GM18499 (cell line): Measurements from ENCODE around the gene CFAP161.

Source experiments
- ATAC-seq: cut with Tn5 transposase; IDR thresholded peaks from one replicate; pipeline ENCODE4 v1.9.1; 2021; ENCODE audit warnings: moderate number of reproducible peaks; ENCODE audit not compliant: insufficient read depth, unreplicated experiment

Gene CFAP161

GRCh38 chr15:81133782-81134461, at the start of gene CFAP161:
TSS of gene CFAP161 (plus strand) at chr15:81134270. CDS start at chr15:81134330, 60 bp downstream.
- no peak for ATAC-seq

GRCh38 chr15:81084716-81085115, 49.4 kb upstream of the CFAP161 start:
- no peak for ATAC-seq

DNA sequence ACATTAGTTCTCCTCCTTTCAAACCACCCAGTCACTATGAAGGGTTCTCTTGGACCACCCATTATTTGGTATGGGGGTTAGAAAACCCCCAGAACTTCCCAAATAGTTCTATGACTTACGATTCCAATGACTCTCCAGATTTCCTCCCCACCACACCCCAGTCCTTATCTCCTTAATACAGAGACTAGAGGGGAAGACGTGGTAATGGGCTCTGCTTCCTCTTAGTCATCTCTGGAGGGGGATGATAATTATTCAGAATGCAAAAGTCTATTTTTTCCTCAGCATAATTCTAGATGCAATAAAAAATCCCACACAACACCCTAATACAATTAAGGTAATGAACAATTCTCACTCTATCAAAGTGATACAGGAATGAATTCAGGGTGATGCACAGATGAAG, 48.9 kb upstream of the CFAP161 start:
- ATAC-seq = no peak

DNA sequence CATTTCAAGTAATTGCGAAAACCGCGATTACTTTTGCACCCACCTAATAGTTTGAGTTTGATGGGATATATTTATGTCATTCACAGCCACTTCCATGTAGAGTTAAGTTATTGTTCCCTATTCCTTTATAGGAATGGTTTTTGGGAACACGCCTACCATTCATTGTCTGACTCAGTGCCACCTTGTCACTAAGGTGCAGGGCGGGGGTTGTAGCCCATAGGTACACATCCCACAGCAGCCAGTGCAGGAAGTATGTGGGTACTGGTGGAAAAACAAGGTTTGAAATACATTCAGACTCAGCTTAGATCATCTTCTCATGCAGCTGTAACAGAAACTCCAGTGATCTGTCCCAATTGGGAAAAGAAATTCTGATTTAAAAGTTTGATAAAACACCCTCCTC, 48.2 kb upstream of the CFAP161 start:
- no peak for ATAC-seq

- no peak for ATAC-seq
These were observed 47.0 kb upstream of the CFAP161 start for GRCh38 chr15:81087066-81087465.

DNA sequence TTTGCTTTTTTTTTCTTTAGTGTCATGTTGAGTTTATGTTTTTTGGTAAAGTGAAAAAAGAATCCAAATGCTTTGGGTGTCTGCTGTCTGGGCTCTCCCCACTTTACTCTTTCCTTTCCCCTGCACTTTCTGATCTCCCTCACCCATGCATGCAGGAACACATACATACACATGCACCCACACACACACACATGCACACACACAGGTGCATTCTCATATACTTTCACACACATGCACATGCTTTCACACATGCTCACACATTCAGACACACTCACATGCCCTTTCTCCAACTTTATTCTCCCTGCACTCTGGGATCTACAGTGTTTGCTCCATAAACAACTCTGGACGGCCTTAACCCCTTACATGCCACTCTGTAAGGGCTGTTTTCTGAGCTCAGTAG, 46.4 kb upstream of the CFAP161 start:
- no peak for ATAC-seq

DNA sequence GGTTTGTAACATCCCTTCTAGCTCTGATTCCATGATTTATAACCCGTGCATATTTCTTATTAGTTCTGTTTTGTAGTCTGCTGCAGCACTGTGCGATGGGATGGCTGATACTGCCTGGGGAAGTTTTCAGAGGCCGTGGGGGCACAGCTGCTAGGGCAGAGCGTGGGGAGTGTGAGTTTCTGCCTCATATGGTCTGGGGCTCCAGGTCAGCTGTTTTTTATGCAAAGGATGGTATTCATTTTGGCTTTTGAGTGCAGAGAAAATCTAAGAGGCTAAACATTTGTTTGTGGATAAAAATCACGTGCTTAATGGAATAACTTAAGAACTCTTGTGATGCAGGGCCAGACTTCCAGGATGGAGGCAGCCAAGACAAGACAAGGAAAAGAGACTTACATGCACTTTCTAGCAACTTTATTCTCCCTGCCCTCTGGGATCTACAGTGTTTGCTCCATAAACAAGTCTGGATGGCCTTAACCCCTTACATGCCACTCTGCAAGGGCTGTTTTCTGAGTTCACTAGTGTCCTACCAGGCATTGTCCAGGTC, 45.5 kb upstream of the CFAP161 start:
- no peak for ATAC-seq

GRCh38 chr15:81091889-81092558, 42.0 kb upstream of the CFAP161 start:
- ATAC-seq = no peak

DNA sequence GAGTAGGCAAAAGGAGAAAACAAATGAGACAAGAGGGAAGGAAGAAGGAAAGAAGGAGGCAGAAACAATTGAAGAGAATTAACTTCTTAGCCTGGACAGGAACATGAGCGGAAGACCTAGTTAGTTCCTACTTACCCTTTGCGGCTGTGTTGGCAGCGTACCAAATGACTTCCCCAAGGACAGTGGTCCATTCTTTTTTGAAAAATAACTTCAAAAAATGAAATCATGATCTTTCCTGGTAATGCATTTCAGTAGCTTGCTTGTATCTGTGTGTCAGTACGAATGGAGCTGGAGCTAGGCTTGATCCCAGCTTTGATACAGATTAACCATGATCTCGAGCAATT, 41.5 kb upstream of the CFAP161 start:
- ATAC-seq = no peak

DNA sequence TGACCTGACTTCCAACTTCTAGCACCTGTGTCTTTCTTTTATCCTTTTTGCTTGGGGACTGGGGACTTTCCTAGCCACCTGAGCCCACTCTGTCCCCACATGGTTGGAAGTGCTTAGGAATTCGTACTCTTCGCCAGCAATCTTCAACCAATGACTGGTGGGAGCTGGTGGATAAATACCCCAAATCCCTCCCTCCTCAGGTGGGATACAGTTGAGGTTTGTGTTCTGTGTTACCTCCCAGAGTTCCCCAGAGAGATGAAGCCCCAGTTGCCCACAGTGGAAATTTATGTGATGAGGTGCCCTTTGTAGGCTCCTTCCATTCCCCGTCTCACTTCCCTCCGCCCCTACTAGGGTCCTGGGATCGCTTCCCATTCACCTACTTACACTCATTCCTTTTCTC, 40.1 kb upstream of the CFAP161 start:
- no peak for ATAC-seq

DNA sequence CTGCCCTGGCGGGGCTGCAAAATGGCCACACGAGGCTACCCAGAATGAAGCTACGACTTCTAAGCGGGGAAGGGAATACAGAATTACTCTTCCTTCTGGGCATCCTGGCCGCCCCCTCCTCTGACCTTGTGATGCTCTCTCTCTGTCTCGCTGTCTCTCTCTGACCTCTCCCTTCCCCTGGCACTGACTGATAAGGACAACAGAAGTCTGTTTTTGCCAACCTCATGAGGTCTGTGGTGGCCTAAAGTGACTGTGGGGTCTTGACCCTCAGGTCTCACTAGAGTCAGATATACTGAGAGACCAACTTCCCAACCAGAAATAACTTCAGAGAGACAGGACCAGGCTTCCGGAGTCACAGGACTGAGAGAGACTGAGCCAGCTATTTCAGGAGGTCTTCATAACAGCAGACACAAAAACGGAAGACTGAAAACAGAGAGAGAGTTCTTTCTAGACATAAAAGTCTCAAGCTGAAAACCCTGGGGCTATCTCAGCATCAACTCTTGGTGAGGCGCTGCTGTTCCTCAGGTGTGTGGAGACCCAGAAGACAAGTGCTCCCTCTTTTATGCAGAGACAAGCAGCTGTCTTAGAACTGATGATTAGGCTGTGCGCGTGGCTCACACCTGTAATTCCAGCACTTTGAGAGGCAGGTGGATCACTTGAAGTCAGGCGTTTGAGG, 38.2 kb upstream of the CFAP161 start:
- no peak for ATAC-seq

DNA sequence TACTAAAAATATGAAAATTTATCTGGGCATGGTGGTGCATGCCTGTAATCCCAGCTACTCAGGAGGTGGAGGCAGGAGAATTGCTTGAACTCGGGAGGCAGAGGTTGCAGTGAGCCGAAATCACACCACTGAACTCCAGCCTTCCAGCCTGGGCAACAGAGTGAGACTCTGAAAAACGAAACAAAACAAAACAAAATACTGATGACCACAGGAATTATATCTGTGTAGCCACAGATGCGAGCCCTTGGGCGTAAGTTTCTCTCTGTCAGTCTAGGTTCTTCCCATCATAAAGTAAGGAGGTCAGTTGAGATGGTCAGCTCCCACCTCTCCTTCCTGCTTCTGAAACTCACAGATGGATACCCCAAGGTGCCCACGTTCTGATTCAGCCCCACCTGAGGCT, 37.7 kb upstream of the CFAP161 start:
- ATAC-seq = no peak

DNA sequence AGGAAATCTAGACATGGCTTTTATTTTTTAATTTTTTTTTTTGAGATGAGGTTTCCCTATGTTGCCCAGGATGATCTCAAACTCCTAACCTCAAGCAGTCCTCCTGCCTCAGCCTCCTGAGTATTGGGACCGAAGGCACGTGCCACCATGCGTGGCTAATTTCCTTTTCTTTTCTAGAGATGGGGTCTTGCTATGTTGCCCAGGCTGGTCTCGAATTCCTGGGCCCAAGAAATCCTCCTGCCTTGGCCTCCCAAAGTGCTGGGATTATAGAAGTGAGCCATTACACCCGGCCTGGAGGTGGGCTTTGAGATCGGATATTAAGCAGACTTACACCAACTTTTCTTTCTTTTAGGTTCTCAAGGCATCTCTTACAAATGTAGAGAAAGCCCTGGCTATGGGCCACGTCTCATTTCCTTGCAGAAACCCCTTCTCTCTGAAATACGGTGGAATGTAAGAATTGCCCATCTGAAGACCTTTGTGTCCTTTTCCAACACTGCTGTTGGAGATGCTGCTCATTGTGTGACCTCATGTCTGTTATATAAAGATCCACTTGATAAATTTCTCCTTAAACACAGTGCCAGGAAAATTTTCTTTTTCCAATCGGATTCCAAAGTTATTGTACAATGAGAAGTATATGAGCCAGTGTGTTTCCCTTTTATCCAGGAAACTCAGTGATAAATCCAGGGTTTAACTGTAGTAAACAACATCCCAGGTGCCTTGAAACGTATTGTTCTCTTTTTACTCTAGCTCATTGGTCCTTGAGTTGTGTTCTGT, 36.8 kb upstream of the CFAP161 start:
- ATAC-seq = no peak

DNA sequence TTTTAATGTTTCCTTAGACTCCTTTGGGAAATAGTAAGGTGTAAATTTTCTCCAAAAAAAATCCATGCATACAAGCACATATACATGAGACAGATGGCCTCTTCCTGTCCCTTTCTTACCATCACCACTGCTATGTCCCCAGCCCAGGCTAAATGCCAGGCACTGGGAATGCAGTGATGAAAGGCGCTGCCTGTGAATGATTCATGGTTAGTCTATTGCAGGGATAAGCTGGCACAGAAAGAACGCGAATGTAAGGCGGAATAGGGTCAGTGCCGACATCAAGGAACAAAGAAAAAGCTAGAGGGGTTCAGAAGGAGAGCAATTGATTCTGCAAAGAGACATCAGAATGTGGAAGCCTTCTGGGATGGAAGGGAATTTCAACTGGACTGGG, 36.2 kb upstream of the CFAP161 start:
- ATAC-seq = no peak

DNA sequence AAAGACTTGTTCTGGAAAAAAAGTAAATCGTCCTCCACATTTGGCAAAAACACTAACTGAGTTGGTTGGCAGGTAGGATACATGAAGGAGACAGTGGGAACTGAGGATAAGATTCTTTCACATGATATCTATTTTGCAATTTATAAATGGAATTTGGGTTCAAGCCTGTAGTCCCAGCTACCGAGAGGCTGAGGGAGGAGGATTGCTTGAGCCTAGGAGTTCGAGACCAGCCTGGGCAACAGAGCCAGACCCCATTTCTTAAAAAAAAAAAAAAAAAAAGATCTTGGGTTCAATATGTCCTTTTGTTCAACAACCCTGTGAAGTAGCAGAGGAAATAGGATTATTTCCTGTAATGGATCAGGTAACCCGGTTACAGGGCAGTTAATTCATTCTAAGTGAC, 35.7 kb upstream of the CFAP161 start:
- no peak for ATAC-seq

DNA sequence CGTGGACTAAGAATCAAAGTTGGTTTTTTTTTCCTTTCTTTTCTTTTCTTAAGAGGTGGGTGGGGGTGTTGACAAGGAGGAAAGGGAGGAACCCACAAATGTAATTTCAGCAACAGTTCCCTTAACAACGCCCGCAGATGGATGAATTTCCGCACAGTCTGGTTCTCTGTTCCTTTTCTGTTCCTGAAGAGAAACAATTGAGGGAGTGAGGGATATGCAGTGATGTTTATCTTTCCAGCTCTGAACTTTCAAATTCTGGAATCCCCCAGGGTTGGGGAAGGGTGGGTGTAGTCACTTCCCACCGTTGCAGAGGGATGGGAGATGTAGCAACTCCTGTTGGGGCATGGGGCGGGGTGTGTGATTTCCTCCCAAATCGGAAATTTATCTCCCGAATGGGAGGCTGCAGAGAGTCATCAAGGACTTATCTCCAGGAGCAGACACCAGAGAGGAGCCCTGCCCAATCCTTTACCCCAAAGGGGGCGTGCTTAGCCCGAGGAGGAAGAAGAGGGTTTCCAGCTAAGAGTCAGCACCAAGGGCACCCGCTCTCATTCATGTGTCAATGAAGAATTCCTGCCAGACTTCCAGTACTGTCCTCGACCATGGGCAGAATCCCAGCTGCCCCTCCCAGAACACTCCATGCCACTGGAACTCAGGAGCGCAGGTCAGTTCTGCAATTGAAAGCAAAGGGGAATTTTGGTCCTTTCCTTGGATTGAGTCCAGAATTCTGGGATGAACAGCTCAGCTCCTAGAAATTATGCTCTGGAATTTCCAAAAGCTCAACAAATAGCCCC, 35.0 kb upstream of the CFAP161 start:
- no peak for ATAC-seq

DNA sequence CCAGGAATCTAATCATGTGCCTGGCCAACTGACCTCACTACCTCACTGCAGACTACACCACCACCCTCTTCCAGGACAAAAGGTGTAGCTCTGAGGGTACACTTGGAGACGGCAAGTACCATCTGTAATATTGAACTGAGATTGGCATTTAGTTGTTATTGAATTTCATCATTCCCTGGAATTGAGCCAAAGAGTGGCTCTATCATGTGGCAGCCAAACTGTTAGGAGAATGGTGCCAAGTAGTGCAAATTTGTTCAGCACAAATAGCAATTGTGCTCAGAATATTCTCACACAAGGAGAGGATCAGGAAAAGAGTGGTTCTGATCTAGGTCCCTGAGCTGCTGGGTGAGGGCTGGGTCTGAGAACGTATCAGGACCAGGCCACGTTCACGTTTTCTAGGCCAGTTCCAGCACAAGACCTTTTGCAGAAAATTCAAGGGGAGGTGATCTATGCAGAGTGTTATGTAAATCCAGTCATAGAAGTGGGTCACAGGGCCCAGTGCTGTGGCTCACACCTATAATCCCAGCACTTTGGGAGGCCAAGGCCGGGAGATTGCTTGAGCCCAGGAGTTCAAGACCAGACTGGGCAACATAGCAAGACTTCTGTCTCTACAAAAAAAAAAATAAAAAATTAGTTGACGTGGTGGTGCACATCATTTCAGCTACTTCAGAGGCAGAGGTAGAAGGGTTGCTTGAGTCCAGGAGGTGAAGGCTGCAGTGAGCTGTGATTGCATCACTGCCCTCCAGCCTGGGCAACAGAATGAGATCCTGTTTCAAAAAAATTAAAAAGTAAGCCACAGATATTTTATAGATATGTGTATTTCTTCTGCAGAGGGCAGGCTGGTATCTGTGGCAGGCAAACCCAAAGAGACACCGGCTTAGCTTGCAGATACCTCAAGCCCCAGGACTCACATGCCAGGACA, 31.9 kb upstream of the CFAP161 start:
- ATAC-seq = no peak

- ATAC-seq = no peak
These were observed 30.2 kb upstream of the CFAP161 start for GRCh38 chr15:81103857-81104256.

DNA sequence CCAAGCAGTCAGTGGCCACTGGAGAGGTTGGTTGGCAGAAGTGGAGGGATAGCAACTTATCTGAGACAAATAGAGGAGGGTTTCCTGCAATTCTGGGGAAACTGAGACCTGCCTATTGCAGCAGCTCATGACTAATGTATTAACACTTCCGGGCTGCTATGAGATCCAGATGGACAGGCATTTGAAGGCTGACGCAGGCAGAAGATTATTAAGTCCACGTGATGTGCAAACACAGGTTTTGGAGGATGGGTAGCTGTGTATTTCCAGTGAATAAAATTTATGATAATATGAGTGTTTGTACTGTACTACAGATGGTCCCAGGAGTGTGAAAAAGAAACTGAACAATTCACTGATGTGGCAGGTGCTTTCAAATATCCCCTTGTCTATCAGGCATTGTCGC, 28.5 kb upstream of the CFAP161 start:
- no peak for ATAC-seq
